Measurements from ENCODE around the gene NSUN4.
"Not testable (repeated sequence)": the region's sequence is repeated elsewhere in the genome, so short reads cannot be mapped to it uniquely, and the experiment has no call there.

The NSUN4 gene

DNA sequence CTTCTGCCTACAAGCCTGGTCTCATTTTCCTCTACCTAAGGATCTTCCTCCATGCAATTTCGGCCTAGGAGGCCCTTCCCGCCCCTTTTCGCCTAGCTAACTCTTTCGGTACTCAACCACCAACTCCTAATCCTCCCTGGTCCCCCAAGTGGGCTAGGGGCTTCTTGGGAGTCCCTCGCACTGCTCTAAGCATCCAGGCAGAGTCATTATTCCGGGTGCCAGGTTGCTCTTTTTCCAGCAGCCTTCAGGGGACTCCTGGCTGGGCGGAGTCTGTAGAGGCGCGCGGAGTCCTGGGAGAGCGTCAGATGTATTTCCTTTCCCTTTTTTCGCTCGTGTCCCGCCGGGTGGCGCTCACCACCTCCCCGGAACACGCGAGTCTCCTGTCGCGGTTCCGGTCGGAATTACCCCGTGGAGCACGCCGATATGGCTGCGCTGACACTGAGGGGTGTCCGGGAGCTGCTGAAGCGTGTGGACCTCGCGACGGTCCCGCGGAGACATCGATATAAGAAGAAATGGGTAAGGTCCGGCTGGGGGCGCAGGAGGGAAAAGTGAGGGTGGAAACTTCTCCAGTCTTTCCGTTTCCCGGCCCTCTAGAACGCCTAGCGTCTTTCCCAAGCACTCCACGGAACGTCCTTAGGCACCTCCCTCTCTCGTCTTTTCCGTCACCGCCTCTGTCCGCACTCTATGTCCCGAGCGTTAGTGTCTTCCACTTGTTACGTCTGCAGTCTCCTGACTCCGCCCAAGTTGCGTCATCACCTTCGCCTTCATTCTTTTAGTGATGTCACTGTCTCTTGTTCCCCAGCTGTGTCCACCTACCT lies at the start of gene NSUN4:
TSS of gene NSUN4 (plus strand) at position 404 of the 818 bp plus-strand sequence. CDS start at position 424, 20 bp downstream.
- peak; percentile 71 for DNase-seq (ENCODE audit: low read depth, low spot score)

DNA sequence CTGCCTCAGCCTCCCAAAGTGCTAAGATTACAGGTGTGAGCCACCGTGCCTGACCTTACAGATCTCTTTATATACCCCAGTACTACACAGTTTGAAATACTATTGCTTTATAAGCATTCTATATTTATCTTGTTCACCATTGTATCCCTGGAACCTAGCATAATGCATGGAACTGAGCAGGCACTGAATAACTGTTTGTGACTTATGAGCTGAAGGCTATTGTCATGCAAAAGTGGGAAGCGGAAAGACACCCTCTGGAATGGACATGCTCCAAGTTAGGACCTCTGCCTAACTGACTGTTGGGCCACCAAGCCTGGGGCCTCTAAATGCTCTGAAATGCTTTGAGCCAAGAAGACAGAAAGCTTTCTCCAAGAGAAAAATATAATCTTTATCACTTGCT lies 45.3 kb upstream of the NSUN4 start:
- DNase-seq (ENCODE audit: low read depth, low spot score), result no peak

DNA sequence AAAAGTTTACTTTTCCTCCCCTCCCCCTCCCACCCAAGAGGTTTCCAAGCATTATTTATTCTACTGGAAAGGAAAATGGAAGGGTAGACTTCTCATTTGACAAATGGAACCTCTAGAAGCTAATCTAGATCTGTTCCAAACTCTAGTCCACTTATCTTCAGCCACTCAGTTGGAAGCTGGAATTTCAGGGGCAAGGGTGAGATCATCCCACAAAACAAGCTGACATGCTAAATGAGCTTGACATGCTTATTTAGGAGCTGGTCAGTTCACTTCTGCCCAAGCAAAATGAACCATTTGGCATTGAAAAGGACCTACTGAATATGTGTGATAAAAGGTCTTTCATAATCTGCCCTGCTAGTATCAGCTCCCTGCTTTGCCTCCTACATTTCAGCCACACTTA lies 42.2 kb upstream of the NSUN4 start:
- DNase-seq (ENCODE audit: low read depth, low spot score), result no peak

DNA sequence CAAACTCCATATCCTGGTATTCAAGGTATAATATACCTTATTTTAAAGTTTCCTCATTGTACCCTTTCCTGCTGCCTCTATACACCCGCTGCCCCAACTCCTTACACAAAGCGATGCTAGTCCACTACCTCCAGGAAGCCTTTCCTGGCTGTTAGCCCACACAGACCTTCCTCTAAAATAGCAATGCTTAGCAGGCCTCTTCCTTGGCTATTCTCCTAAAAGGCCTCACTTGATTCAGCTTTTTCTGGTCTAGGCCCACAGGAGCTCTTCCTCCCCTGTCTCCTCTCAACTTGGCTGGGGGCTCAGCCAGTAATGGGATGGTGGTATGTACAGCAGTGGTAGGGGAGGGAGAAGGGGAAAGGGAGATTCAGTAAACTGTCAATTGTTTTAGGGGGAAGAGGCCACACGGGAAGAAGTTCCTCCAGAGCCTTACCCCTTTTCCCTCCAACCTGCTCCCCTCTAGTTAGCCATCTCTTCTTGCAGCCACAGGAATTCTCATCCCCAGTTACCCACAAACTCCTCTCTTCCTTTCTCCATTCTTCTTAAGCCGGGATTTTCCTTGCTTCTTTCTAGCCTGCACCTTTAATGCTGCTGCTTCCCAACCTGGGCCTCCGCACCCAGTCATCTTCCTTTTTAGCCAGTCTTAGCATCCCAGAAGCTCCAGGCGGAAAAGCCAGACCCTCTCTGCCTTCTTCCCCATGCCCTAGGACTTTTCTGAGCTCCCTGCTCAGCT lies 39.8 kb upstream of the NSUN4 start:
- no peak for DNase-seq (ENCODE audit: low read depth, low spot score)

DNA sequence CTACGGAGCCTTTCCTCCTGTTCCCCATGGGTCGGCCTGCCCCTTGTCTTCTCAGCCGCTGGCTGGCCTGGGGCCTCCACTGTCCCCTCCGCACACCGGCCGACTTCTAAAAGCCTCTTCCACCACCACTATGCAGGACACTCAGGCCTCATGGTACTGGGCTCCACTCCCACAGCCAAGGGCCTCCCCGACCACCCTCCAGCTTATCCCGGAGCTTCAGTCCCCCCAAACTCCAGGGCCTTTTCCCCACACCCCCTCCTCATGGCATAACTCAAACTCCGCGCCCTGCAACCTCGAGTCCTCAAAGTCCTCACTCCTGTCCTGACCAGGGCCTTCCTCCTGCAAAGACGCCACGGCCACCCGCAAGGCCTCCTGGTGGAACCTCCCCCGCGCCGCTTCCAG lies 39.2 kb upstream of the NSUN4 start:
- DNase-seq (ENCODE audit: low read depth, low spot score), result no peak

DNA sequence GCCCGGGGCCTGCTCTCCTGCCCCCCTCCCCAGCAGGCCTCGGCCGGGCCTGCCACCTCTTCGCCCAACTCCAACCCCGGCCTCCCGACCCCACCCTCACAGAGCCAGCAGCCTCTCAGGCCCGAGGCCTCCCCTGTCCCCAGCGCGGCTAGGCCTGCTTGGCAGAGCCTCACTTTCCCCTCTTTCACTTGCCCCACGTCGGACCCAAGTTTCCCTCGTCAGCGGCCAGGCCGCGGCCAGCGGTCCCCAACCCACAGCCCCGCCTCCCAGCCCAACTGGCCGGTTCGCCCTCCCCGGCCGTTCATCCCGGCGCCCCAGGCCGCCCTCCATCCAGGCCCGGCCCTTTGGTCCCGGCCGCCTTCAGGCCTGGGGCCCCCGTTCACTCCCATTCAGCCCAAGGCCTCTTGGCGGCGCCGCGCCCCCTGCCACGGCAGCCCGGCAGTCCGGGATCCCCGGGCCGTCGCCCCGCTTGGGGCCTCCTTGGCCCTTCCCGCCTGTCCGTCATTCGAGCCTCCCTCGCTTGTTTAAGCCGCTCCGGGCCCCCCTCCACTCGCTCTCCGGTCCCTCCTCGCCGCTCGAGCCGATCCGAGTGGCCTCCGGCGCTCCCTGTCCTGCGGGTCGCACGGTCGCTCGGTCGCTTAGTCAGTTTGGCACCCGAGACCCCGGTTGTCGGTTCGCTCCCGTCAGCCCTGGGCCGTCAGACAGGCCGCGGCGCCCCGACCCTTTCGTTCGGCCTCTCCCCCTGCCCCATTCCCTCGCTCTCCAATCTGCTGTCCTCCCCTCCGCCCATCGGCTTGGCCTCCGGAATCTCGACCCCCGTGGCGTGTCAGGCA lies 38.6 kb upstream of the NSUN4 start:
- DNase-seq (ENCODE audit: low read depth, low spot score), result peak; percentile 5

DNA sequence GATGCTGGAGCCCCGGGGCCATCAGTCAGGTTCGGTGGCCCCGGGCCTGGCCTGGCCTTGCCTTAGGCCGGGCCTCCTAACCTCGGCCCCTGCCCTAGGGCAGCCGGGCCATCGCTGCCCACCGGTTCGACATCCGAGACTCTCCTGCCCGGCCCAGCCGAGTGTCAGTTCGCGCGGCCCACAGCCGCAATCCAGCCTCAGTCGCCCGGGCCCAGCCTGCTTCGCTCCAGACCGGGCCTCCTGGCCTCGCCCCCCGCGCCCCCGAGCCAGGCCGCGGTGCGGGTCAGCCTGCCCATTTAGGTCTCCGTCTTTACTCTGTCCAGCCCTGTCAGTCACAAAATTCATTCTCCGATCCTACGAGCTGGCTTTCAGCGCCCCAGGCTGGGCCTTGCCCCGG lies 38.0 kb upstream of the NSUN4 start:
- peak; percentile 0 for DNase-seq (ENCODE audit: low read depth, low spot score)

DNA sequence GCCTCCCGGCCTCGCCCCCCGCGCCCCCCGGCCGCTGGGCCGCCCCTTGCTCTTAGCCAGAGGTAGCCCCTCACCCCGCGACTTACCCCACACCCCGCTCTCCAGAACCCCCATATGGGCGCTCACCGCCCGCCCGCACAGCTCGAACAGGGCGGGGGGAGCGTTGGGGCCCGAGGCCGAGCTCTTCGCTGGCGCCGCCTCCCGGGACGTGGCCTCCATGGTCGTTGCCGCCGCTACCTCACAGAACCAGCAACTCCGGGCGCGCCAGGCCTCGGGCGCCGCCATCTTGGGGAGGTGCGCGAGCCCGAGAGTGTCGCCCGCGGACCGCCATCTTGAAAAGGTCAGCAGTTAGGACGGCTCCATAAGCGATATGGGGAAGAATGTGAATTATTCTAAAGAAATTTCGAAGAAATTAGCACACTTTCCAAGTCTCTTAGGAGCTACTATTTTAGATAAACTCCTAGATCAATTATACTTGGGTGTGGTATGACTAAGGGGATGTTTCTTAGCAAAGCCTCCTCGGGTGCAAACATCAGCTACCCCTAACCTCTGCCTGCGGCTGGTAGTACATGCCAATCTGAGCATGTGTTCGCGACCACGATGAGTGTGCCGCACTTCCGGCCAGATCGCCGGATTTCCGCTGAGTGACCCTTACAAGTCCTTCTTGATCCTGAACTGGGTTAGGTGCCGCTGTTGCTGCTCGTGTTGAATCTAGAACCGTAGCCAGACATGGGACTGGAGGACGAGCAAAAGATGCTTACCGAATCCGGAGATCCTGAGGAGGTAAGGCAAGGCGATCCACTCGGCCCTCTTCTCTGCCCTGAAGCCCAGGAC lies 37.4 kb upstream of the NSUN4 start, which contains the start of the genes LRRC41 and UQCRH:
TSS of gene LRRC41 (minus strand) at position 579 of the 834 bp plus-strand sequence. CDS start at position 285, 294 bp downstream.
TSS of gene UQCRH (plus strand) at position 661 of the 834 bp plus-strand sequence. CDS start at position 730, 69 bp downstream.
- peak; percentile 87 for DNase-seq (ENCODE audit: low read depth, low spot score)

DNA sequence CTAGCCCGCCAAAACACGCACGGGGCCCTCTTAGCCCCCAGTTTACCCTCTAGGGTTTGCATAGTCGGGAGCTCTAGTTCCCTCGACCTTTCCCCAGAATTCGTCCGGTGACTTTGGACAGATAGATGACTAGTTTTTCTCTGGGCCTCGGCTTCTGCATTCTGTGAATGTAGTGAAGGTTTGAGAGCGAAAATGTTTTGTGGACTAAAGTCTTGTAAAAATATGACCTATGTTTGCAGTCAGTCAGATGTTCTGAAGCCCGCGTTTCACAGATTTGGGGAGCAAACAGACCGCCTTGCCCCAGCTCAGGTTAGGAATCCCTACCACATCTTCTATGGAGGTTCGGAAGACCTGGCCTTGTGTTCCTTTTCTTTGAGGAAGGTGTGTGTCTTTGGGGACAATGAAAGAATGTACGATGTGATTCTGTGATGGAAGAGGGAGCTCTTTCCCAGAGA lies 36.7 kb upstream of the NSUN4 start:
- DNase-seq (ENCODE audit: low read depth, low spot score), result no peak

DNA sequence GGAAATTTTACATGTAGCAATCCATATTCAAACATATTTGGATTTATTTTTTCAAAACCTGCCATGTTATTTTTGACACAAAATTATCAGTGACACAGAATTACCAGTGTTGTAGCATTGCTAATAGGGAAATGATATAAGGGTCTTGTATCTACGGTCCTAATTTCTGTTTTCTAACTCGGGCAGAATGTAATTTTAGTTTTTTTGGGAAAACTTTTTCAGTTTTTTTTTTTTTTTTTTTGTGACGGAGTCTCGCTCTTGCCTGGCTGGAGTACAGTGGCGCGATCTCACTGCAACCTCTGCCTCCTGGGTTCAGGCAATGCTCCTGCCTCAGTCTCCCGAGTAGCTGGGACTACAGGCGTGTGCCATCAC lies 34.5 kb upstream of the NSUN4 start:
- DNase-seq (ENCODE audit: low read depth, low spot score), result no peak

DNA sequence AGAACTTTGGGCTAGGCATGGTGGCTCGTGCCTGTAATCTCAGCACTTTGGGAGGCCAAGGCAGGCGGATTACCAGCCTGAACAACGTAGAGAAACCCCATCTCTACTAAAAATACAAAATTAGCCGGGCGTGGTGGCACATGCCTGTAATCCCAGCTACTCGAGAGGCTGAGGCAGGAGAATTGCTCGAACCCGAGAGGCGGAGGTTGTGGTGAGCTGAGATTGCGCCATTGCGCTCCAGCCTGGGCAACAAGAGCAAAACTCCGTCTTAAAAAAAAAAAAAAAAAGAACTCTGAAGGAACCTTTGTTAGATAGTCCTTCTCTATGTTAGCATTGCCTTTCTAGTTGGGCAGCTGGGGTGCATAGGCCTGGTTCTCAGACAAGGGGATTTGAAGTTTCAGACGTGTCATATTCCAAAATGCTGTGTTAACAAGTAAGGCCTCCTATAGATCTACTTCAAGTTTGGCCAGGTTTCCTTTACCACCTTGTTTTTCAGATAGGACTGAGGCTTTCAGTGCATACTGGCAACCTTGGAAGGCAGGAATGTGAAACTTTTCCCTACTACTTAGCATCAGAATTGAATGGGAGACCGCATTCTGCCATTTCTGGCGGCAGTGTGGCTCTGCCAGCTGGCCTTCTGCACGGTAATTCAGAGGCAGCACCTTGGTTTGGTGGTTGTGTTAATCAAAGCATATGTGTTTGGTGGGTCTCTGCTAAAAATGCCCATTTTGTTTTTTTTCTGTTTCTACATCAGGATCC lies 31.0 kb upstream of the NSUN4 start:
- no peak for DNase-seq (ENCODE audit: low read depth, low spot score)

DNA sequence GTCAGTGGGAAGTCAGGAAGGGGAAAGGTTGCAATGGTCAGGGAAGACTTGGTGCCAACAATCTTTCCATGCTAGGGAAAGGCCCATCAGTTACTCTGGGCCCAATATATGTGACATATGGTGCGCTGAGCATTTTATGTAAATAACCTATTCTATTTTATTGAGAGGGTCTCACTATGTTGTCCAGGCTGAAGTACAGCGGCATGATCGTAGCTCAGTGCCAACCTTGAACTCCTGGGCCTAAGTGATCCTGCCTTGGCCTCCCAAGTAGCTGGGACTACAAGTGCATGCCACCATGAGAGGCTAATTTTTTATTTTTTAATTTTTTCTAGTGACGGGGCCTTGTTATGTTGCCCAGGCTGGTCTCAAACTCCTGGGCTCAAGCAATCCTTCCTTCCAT lies 30.3 kb upstream of the NSUN4 start:
- no peak for DNase-seq (ENCODE audit: low read depth, low spot score)

DNA sequence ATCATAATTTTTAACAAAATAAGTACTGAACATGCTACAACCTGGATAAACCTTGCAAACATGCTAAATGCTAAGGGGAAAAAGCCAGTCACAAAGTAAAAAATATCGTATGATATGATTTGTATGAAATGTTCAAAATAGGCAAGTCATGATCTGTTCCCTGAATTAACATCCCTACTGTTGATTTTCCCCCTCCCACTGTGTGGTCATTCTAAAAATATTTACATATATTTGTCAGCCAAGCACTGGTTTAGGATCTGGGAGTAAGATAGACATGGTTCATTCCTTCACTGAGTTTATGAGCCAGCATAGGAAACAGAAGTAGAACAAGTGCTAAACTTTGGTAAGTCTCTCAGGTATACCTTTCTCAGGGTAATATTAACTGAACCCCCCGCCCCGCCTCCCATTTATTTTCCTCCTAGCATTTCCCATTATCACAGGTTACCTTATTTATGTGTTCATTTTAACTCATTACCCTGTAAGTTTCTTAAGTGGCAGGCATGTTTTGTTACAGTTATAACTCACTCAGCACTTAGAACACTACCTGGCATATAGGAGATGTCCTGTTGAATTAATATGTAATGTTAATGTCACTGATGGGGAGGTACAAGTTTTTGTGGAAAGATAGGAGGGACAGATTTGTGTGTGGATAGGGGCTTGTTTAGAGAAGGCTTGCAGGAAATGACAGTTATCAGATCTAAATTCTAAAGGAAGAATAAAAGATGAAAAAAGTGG lies 24.8 kb upstream of the NSUN4 start:
- DNase-seq (ENCODE audit: low read depth, low spot score), result no peak

DNA sequence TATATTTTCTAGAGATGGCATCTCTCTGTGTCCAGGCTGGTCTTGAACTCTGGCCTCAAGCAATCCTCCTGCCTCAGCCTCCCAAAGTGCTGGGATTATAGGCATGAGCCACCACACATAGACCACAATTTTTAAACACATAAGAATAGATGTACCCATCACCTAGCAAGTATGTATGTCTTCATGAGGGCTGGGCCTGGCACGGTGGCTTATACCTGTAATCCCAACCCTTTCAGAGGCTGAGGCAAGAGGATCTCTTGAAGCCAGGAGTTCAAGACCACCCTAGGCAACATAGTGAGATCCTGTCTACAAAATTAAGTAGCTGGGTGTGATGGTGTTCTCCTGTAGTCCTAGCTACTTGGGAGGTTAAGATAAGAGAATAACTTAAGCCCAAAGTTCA lies 23.3 kb upstream of the NSUN4 start:
- no peak for DNase-seq (ENCODE audit: low read depth, low spot score)

DNA sequence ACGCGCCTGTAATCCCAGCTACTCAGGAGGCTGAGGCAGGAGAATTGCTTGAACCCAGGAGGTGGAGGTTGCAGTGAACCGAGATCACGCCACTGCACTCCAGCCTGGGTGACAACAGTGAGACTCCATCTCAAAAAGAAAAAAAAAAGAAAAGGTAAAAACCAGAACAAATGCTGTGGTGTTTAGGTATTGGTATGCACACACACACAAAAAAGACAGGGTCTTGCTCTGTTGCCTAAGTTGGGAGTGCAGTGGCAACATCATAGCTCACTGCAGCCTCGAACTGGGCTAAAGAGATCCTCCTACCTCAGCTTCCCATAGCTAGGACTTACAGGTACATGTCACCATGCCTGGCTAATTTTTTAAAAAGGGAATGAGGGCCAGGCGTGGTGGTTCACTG lies 21.3 kb upstream of the NSUN4 start:
- not testable (repeated sequence) for DNase-seq (ENCODE audit: low read depth, low spot score)

DNA sequence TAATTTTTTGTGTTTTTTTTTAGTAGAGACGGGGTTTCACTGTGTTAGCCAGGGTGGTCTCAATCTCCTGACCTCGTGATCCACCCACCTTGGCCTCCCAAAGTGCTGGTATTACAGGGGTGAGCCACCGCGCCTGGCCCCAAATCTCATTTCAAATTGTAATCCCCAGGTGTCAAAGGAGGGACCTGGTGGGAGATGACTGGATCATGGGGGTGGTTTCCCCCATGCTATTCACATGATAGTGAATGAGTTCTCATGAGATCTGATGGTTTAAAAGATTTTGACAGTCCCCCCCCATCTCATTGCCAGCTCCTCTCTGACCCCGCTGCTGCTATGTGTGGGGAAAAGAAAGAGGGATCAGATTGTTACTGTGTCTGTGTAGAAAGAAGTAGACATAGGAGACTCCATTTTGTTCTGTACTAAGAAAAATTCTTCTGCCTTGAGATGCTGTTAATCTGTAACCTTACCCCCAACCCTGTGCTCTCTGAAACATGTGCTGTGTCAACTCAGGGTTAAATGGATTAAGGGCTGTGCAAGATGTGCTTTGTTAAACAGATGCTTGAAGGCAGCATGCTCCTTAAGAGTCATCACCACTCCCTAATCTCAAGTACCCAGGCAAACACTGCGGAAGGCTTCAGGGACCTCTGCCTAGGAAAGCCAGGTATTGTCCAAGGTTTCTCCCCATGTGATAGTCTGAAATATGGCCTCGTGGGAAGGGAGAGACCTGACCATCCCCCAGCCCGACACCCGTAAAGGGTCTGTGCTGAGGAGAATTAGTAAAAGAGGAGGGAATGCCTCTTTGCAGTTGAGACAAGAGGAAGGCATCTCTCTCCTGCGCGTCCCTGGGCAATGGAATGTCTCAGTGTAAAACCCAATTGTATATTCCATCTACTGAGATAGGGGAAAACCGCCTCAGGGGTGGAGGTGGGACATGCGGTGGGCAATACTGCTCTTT lies 20.4 kb upstream of the NSUN4 start:
- DNase-seq (ENCODE audit: low read depth, low spot score), result not testable (repeated sequence)

DNA sequence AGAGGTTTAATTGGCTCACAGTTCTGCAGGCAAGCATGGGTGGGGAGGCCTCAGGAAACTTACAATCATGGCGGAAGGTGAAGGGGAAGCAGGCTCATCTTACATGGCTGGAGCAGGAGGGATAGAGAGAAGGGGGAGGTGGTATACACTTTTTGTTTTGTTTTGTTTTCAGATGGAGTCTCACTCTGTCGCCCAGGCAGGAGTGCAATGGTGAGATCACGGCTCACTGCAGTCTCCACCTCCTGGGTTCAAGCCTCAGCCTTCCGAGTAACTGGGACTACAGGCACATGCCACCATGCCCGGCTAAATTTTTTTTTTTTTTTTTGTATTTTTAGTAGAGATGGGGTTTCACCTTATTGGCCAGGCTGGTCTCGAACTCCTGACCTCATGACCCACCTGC lies 18.4 kb upstream of the NSUN4 start:
- DNase-seq (ENCODE audit: low read depth, low spot score), result not testable (repeated sequence)
